ENCODE measurements around the gene NOVA1. TPM values are rescaled to one million over a fixed set of nuclear protein-coding genes. Genes with fewer than 3 reads are reported as not detected.

Gene NOVA1
- total RNA-seq, 1 donor from 2014 or later = 21.8 TPM

DNA sequence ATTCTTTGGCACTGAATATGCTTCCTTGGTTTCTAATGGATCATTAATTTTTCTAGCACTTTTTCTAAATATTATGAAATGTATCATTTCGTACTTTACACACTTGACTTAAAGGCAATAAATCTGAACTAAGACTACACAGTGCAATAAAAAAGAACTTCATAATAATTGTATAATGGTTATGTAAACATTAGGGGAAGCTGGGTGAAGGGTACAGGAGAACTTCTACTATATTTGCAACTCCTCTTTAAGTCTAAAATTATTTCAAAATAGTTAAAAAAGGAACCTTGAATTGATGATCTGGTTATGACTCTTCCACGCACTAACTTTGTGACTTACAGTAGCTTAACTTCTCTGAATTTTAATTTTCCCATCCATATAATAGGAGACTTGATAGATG lies 5.1 kb upstream of the NOVA1 start:
- Mint-ChIP-seq H3K27ac (ENCODE audit: unreplicated experiment) (no peak overlapping the region), H3K36me3 (ENCODE audit: low read depth, unreplicated experiment) (peaks cover 3% of the 10 kb centered on the region), H3K27me3 (ENCODE audit: unreplicated experiment) (peaks cover 5% of the 10 kb centered on the region), H3K4me1 (ENCODE audit: unreplicated experiment) (peaks cover 13% of the 10 kb centered on the region), H3K9me3 (ENCODE audit: unreplicated experiment) (no peaks in the 10 kb centered on the region), H3K4me3 (ENCODE audit: unreplicated experiment) (no peak overlapping the region)
- no peak for DNase-seq (ENCODE audit: low spot score)
- TF ChIP-seq, protein P1, sequence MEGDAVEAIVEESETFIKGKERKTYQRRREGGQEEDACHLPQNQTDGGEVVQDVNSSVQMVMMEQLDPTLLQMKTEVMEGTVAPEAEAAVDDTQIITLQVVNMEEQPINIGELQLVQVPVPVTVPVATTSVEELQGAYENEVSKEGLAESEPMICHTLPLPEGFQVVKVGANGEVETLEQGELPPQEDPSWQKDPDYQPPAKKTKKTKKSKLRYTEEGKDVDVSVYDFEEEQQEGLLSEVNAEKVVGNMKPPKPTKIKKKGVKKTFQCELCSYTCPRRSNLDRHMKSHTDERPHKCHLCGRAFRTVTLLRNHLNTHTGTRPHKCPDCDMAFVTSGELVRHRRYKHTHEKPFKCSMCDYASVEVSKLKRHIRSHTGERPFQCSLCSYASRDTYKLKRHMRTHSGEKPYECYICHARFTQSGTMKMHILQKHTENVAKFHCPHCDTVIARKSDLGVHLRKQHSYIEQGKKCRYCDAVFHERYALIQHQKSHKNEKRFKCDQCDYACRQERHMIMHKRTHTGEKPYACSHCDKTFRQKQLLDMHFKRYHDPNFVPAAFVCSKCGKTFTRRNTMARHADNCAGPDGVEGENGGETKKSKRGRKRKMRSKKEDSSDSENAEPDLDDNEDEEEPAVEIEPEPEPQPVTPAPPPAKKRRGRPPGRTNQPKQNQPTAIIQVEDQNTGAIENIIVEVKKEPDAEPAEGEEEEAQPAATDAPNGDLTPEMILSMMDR (IDR thresholded peaks at IDR 0.05; ENCODE audit: unreplicated experiment) = no peak

DNA sequence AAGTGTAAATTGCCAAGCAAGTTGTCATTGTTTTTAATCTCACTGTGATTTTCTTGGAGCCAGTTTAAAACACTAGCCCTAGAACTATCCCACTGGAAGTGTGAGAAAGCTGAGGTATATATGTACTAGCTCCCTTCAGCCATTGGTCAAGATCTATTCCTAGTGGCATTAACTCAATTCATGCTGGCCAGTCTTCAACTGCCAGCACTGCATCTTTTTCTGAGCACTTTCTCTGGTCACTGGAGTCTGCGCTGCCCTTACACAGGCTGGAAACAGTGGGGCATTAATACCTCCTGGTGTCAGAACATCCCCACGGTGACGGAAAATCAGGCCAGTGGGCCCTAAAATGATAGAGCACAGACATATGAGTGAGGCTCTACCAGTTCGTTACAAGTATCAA lies 4.0 kb upstream of the NOVA1 start:
- Mint-ChIP-seq H3K27ac (ENCODE audit: unreplicated experiment) (no peak overlapping the region), H3K4me3 (ENCODE audit: unreplicated experiment) (no peak overlapping the region), H3K4me1 (ENCODE audit: unreplicated experiment) (peaks cover 14% of the 10 kb centered on the region), H3K9me3 (ENCODE audit: unreplicated experiment) (no peaks in the 10 kb centered on the region), H3K36me3 (ENCODE audit: low read depth, unreplicated experiment) (peaks cover 4% of the 10 kb centered on the region), H3K27me3 (ENCODE audit: unreplicated experiment) (peaks cover 5% of the 10 kb centered on the region)
- no peak for DNase-seq (ENCODE audit: low spot score)
- TF ChIP-seq, protein P1 (IDR thresholded peaks at IDR 0.05; ENCODE audit: unreplicated experiment) = no peak

DNA sequence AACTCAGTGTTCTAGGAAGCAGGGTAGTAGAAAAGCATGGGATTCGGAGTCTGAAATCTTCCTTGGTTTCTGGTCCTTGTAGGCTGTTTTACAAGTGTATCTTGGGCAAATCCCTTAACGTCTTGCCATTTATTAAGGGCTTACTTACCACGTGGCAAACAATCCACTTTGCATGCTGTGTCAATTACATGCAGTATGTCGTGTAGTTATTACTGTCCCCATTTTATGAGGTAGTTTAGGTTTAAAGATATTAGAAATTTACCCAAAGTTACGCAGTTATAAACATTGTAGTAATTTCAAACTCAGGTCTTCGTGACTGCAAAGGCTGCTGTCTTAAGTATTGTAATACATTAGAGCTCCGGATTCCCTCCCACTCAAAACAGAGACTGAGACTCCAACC lies 1.5 kb upstream of the NOVA1 start:
- Mint-ChIP-seq H3K27me3 (ENCODE audit: unreplicated experiment) (peaks cover 9% of the 10 kb centered on the region), H3K36me3 (ENCODE audit: low read depth, unreplicated experiment) (peaks cover 11% of the 10 kb centered on the region), H3K27ac (ENCODE audit: unreplicated experiment) (no peak overlapping the region), H3K4me1 (ENCODE audit: unreplicated experiment) (peaks cover 33% of the 10 kb centered on the region), H3K9me3 (ENCODE audit: unreplicated experiment) (no peaks in the 10 kb centered on the region), H3K4me3 (ENCODE audit: unreplicated experiment) (peak overlapping the region; percentile 97)
- TF ChIP-seq, protein P1 (IDR thresholded peaks at IDR 0.05; ENCODE audit: unreplicated experiment) = no peak
- DNase-seq (ENCODE audit: low spot score) = no peak

DNA sequence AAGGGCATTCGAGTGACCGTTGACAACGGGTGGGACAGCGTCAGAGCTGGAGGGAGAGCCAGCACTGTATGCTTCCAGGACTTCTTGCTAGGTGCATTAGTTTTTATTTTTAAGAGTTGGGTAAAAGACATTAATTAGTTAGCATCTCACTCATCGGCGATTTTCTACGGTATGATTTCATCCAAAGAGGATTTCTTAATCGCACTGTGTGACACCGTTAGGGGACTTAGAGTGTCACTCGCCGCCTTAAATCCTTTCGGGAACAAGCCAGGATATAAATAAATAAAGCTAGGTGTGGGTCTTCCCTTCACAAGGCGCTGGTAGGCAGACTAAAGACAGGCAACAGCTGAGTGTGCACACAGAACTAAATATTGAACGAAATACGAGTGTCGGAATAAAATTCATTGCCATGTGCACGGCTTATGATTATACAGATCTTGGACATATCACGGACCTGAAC lies 869 bp upstream of the NOVA1 start:
- peaks cover 9% of the 10 kb centered on the region for H3K27me3 Mint-ChIP-seq (ENCODE audit: unreplicated experiment)

DNA sequence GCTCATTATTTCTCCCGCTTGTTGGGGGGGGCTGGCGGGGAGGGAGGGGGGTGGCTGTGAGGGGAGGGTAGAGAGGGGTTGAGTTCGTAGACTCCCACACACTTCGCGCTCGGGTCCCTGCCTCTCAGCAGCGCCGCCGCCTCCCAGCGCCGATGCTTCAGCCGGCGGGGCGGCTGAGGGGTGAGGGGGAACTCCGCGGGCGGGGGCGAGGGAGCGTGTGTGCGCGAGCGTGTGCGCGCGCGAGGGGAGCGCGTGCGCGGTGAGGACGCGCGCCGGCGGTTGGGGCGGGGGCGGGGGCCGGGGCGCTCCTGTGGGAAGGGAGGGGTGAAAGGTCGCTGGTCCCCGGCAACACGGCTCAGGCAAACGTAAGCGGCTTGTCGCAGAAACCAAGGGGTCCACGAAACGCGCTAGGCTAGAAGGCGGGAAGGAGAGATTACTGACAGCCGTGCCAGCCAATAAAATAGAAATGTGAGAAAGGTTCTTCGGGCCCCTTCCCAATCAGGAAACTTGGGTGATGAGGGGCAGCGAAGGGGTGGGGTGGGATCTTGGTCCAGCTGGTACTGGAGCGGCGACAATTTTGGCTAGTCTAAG lies 343 bp upstream of the NOVA1 start:
- peak; percentile 90 for DNase-seq (ENCODE audit: low spot score)
- peak overlapping the region; percentile 97 for H3K4me3 Mint-ChIP-seq (ENCODE audit: unreplicated experiment)
- TF ChIP-seq, protein P1 (IDR thresholded peaks at IDR 0.05; ENCODE audit: unreplicated experiment) = no peak
- H3K9me3 Mint-ChIP-seq (ENCODE audit: unreplicated experiment) = no peaks in the 10 kb centered on the region
- peaks cover 33% of the 10 kb centered on the region for H3K4me1 Mint-ChIP-seq (ENCODE audit: unreplicated experiment)
- H3K36me3 Mint-ChIP-seq (ENCODE audit: low read depth, unreplicated experiment) = peaks cover 11% of the 10 kb centered on the region
- H3K27me3 Mint-ChIP-seq (ENCODE audit: unreplicated experiment) = peaks cover 9% of the 10 kb centered on the region
- peak overlapping the region; percentile 78 for H3K27ac Mint-ChIP-seq (ENCODE audit: unreplicated experiment)

More for the DNA sequence above, 869 bp upstream of the NOVA1 start:
- Mint-ChIP-seq H3K9me3 (ENCODE audit: unreplicated experiment) (no peaks in the 10 kb centered on the region), H3K4me1 (ENCODE audit: unreplicated experiment) (peaks cover 33% of the 10 kb centered on the region), H3K4me3 (ENCODE audit: unreplicated experiment) (peak overlapping the region; percentile 97), H3K36me3 (ENCODE audit: low read depth, unreplicated experiment) (peaks cover 11% of the 10 kb centered on the region), H3K27ac (ENCODE audit: unreplicated experiment) (peak overlapping the region; percentile 78)
- TF ChIP-seq, protein P1 (IDR thresholded peaks at IDR 0.05; ENCODE audit: unreplicated experiment) = no peak
- DNase-seq (ENCODE audit: low spot score) = no peak

Data from endothelial cell (in vitro differentiated cells).